AG09319 (cell line): ENCODE results near the gene WNT9A.

Experiments
- DNase-seq: peaks from one replicate; pipeline ENCODE4 v3.0.0-alpha.2; 2010; ENCODE audit warnings: low read depth; ENCODE audit errors: extremely low read depth
- CTCF ChIP-seq: IDR thresholded peaks from 2 replicates; pipeline ENCODE4 v1.5.1; 2011; ENCODE audit warnings: low read depth, mild to moderate bottlenecking, inconsistent platforms, low read length, moderate library complexity

The WNT9A gene

DNA sequence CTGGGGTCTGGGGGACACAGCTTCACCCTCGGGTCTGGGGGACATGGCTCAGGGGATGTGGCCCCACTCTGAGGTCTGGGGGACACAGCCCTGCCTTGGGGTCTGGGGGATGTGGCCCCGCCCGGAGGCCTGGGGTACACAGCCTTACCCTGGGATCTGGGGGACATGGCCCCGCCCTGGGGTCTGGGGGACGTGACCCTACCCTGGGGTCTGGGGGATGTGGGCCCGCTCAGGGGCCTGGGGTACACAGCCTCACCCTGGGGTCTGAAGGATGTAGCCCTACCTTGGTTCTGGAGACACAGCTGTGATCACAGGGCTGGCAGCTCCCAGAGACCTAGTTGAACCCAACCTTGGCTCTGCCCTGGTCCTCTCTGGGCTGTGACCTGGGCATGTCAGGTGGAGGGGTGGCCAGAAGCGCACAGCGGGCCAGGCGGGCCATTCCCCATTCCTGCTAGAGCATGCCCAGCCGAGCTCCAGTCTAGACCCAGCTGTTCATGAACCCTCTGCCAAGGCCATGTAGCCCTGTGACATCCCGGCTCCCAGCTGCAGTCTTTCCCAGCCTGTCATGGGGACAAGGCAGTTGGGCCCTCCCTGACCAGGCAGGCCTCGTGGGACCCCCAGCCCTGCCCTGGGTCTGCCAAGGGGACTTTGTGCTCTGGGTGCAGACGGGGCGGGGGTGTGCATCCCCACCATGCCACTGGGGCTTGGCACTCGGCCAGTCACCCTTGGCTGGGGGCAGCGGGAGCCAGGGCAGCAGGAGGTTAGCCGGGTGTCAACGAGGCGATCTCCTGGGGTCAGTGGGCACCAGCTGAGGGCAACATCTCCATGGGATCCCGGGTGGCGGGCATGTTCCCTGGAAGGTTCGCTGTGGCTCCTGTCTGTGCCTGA, 43.9 kb downstream of the WNT9A start:
- no peak for TF ChIP-seq CTCF
- no peak for DNase-seq

- TF ChIP-seq CTCF, result no peak
- no peak for DNase-seq
These were observed 44.6 kb downstream of the WNT9A start for GRCh38 chr1:227903061-227903521.

DNA sequence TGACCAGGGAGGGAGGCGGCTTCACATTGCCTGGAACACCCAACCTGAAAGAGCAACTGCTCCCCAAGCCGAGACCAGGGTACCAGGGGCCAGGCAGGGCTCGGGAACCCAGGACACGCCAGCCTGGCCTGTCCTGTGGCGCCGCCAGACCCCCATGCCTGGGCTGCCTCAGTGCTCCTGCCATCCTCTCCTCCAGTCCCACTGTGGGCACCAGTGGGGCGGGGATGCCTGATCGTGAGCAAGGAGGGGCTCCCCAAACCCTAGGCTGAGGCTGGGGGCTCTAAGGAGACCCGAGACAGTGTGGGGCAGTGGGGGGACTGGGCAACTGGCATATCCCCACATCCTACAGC, 45.1 kb downstream of the WNT9A start:
- no peak for TF ChIP-seq CTCF
- no peak for DNase-seq

DNA sequence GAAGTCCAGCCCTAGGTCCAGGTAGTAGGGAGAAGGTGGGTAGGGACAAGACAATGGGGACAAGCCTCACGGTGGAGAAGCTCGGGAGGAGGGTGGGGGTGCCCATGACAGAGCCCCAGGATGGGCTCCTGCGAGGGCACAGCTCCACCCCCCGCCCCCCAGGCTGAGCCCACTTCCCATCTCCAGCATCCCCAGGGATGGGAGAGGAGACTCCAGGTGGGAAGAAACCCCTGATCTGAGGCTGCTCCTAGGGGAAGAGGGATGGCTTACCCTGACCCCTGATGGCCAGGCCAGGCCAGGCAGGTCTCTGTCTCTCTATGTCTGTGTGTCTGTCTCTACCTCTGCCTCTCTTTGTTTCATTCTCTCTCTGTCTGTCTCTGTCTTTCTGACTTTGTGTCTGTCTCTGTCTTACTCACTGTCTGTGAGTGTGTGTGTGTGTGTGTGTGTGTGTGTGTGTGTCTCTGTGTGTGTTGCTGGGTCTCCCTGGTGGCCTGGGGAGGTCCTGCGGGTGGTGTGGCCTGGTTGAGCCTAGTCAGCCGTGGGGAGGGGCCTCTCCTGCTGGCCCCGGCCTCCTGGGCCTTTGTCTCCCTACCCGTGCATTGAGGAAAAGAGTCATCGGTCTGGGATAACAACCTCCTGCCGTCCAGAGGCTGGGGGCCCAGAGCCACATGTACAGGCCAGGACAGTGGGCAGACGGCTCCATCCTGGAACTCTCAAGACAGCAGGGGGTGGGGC, 45.7 kb downstream of the WNT9A start:
- no peak; the same call in none of the 2 replicates for TF ChIP-seq CTCF
- DNase-seq, result no peak

DNA sequence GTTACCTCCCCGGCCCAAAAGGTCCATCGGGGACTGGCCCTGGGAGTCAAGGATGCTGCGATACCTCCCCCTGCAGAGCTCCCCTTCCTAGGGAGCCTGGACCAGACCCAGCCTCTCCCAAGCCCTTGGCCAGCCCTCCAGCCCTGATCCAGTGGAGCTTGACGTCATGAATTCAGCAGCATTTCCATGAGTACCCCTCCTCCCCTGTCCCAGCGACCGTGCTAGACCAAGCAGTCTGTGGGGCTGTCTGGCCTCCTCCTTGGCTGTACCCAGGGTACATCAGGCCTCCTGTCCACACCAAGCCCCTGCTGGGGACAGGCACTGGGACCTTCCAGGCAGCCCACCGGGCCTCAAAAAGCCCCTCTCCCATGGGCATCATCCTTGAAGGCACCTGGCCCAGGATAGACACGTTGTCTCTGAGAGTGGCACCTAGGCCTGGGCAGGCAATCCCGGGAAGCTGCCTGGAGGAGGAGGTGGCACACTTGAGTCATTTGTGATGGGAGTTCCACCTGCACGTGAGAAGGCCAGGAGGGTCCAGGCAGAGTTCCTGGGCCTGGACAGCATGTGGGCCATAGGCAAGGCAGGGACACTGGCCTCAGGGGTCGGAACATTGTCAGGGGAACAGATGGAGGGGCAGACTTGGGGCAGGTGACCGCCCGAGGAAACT, 46.4 kb downstream of the WNT9A start:
- DNase-seq, result no peak
- no peak for TF ChIP-seq CTCF

DNA sequence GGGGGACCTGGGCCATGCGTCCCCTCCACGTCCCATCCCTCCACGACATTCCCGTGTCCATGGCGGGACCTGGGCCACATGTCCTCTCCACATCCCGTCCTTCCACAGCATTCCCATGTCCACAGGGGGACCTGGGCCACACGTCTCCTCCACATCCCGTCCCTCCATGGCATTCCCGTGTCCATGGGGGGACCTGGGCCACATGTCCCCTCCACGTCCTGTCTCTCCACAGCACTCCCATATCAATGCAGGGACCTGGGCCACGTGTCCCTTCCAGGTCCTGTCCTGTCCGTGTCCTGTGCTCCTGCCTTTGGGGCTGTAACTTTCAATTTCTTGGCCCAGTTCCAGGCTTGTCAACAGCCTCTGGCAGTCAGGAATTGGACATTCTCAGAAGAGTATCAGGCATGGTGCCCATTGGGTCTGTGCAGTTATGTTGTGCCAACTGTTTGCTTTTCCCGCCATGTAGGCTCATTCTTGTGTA, 47.1 kb downstream of the WNT9A start:
- DNase-seq, result no peak
- TF ChIP-seq CTCF, result no peak
